ENCODE measurements around the gene ZNF346.

ZNF346 gene

DNA sequence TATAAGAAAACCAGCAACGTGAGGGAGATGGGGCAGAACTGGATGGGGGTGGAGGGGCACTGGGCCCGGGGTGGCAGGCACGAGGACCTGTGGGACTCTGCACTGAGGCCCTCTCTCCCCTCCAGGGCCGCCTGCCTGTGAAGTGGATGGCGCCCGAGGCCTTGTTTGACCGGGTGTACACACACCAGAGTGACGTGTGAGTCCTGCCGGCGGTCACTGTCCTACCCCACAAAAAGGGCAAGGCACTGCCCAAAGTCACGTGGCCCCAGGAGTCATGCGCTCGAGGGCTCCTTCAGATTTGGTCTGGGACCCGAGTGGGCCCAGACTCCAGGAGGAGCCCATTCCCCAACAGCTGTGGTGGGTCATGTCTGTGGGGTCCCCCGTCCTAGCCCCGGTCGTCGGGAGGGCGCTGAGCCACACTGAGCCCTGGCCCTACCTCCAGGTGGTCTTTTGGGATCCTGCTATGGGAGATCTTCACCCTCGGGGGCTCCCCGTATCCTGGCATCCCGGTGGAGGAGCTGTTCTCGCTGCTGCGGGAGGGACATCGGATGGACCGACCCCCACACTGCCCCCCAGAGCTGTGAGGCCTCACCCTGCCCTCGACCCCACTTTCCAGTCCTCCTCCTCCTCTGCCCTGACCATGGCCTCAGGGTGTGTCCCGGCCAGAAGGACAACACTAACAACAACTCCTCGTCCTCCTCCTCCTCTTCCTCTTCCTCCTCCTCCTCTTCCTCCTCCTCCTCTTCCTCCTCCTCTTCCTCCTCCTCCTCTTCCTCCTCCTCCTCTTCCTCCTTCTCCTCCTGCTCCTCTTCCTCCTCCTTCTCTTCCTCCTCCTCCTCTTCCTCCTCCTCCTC lies 73.9 kb downstream of the ZNF346 start:
- no peak for DNase-seq

DNA sequence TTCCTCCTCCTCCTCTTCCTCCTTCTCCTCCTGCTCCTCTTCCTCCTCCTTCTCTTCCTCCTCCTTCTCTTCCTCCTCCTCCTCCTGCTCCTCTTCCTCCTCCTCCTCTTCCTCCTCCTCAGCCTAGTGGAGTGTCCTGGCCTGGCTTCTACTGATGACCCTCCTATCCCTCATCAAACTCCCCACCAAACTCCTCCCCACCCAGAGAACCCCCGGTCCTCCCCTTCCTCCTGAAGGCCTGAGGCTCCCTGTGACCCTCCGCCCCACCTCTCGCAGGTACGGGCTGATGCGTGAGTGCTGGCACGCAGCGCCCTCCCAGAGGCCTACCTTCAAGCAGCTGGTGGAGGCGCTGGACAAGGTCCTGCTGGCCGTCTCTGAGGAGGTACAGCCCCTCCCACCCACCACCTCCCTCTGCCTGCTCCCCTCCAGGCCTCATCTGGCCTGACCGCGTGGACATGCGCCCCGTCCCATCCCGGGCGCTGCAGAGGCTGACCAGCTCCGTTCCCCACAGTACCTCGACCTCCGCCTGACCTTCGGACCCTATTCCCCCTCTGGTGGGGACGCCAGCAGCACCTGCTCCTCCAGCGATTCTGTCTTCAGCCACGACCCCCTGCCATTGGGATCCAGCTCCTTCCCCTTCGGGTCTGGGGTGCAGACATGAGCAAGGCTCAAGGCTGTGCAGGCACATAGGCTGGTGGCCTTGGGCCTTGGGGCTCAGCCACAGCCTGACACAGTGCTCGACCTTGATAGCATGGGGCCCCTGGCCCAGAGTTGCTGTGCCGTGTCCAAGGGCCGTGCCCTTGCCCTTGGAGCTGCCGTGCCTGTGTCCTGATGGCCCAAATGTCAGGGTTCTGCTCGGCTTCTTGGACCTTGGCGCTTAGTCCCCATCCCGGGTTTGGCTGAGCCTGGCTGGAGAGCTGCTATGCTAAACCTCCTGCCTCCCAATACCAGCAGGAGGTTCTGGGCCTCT lies 74.8 kb downstream of the ZNF346 start:
- no peak for DNase-seq

DNA sequence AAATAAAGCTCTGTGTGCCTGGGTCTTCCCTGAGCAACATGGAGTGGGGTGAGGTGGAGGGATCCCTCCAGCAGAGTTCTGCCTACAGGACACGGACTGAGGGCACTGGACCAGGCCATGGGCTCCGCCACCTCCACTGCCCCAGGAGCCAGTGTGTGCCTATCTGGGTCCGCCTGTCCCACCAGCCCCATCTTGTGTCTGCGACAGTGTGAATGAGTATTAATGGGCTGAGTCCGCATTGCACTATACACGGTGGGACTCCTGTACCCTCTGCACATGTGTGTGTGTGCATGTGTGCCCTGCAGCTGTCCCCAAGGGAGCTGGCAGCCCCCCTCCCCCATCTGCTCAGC lies 75.6 kb downstream of the ZNF346 start:
- DNase-seq, result no peak

DNA sequence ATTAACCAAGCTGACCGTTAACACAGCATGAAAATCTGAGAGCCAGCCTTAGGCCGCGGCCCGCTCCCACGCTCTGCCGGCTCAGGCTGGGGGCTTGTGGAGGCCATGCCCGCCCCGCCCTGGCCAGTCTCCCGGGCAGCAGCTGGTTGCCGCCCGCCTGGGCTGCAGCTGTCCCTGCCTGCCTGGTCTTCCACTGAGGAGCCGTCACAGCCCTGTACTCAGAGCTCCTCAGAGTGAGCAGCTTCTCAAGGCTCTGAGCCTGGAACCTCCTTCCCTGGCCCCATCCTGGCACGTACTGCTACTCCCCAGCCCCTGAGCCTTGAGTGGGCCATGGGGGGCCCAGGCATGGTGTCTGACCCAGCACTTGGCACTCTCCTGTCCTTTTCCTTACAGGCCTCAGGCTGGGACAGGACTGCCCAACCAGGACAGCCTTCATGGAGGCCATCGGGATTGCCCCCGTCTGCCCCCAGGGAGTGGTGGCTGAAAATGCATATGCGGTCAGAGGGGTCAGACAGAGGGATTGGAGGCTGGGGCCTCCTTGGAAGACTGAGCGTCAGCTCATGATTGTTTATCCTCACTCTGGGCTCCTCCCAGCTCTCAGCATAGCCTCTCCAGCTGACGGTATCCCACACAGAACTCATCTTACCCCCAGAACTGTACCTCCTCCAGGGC lies 76.1 kb downstream of the ZNF346 start:
- DNase-seq, result no peak

DNA sequence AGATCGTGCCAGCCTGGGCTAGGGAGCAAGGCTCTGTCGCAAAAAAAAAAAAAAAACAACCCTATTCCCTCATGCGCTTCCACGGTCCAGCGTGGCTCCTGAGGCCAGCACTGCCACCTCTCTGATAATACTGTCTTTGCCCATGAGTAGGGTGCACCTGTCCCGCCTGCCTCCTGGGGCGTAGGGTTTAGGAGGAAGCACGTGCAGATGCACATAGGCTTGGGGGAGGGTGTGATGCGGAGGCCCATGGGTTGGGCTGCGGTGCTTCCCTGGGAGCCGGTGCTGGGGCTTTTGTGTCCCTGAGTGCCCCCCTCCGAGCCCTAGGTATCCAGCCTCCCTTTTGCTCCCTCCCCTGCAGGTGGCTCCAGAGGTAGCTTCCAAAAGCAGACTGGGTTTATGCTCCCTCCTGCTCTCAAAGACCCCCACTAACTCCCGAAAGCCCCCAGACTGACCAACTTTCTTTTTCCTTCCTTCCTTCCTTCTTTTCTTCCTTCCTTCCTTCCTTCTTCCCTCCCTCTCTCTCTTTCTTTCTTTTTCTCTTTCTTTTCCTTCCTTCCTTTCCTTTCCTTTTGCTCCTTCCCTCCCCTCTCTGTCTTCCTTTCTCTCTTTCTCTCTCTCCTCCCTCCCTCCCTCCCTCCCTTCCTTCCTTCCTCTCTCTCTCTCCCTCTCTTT lies 77.1 kb downstream of the ZNF346 start:
- no peak for DNase-seq

DNA sequence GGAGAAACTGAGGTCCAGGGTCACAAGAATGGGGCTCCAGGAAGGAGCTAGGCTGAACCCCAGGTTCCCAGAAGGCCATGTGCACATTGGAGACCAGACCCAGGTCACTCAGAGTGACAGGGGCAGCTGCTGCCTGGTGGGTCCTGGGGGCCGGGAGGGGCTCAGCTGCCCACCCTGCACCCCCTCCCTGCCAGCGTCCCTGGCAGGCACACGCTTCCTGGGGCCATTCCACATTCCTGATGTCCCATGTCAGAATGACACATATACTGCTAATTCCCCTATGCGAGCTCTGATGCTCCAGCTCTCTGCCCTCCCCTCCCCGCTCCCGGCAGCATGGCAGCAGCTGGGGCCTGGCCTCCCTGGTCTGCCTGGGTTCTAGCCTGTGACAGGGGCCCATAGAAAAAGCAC lies 78.2 kb downstream of the ZNF346 start:
- DNase-seq, result no peak

DNA sequence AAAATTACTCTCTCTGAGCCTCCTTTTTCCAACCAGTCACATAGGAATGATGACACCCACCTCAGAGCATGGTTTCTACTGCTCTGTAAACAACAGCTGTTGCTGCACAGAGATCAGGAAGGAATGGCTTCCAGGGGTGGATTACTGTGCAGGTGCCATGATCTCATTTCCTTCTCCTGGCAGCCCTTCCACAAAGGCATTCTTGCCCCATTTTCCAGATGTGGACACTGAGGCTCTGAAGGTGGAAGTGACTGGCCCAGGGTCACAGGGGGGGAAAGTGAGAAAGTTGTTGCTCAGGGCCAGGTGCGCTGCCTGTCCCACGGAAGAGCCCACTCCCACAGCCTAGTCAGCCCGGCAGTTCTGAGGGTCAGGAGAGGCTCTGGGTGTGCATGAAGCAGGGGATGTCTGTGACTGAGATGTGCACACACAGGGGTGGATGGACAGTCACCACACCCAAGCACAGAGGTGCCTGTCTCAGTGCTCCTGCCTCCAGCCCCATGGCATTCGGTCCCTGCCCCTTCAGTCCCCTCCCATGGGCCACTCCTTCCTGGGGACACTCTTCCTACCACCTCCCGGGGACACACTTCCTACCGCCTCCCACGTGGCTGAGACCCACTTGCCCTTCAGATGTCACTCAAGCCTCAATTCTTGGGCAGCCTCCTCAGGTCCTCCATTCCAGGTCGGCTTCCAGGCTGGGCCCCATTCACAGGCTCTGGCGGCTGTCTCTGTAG lies 81.2 kb downstream of the ZNF346 start:
- DNase-seq, result no peak

DNA sequence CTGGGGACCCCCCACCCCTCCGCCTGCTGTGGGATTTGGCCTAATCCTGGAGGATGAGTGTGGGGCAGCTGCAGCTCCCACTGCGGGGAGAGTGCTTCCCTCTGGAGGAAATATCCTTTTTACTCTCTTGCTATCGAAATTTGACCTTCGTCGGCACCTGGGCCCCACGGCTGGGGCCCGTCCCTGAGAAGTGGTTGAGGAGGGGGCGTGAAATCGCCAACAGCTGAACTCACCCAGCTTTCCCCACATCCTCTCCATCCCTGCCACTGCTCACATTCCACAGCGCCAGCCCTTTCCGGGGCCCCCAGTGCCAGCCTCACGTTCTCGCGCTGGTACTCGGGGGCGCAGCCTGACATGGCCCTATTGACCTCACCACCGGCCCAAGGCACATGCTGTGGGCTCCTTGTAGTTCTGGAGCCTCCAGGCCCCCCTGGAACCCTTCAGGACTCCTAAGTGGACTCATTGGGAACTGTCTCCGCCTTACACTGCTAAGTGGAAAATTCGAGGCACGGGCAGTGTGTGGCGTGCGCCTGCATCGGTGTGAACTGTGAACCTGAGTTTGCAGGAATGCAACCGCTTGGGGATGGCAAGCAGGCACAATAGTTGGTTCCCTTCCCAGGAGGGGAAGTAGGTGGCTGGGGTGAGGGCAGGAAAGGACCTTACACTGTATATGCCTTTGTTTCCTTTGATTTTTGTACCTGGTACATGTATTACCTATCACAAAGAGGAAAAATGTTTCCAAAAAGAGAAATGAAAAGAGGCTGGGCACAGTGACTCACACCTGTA lies 83.4 kb downstream of the ZNF346 start:
- no peak for DNase-seq

DNA sequence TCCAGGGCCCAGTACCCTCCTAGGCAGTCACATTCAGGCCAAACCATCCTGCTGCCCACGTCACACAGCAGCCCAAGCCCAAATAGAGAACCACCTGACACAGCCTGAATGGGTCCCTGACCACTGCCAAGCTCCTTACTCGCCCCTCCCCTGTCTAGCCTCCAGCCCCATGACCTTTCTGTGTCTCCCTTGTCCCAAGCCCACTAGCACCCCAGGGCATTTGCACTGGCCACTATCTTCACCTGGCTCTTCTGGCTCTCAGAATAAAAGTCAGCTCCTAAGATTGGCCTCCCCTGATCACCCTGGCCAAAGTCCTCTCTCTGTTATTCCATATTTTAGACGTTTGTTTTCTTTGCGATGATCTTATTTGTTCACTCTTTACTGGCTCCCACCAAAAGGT lies 84.7 kb downstream of the ZNF346 start:
- no peak for DNase-seq

DNA sequence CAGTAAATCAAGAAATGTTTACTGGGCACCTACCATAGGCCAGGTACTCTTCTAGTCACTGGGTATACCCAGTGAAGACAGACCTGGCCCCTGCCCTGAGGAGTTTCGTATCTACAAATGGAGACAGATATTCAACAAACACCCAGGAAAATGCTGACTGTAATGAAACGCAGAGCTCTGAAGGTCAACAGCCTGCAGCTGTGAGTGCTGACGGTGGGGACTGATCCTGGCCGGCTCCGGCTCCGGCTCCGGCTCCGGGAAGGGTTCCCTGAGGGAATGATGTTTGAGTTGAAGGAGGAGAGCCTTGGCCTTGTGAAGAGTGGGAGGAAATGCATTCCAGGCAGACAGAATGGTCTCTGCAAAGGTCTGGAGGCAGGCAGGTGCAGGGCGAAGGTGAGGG lies 87.3 kb downstream of the ZNF346 start:
- DNase-seq, result no peak

DNA sequence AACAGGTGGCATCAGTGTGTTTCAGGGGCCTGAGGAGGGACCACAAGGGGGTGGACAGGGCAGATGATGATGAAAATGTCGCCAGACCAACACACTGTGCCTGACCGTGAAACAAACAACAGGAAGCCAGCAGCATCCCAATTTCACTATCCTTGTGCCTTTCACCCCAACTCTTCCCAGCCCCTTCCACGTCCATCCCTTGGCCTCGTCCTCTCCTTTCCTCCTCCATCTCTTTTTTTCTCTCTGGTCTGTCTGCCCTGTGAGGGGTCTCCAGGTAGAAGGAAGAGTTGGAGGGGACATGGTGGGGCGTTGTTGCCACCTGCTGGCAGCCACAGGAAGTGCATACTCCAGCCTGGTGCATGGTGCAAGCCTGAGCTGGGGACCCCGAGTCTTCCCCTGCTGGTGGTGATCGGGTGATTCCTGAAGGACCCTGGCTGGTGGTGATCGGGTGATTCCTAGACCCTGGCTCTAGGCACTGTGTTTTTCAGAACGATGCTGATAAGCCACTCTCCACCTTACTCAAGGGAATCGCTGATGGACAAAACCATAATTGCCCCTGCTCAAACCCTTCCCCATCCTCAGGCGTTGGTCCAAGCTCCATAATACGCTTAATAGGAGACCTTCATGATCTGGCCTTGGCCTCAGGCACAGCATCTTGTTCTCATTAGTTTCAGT lies 89.4 kb downstream of the ZNF346 start:
- no peak for DNase-seq

DNA sequence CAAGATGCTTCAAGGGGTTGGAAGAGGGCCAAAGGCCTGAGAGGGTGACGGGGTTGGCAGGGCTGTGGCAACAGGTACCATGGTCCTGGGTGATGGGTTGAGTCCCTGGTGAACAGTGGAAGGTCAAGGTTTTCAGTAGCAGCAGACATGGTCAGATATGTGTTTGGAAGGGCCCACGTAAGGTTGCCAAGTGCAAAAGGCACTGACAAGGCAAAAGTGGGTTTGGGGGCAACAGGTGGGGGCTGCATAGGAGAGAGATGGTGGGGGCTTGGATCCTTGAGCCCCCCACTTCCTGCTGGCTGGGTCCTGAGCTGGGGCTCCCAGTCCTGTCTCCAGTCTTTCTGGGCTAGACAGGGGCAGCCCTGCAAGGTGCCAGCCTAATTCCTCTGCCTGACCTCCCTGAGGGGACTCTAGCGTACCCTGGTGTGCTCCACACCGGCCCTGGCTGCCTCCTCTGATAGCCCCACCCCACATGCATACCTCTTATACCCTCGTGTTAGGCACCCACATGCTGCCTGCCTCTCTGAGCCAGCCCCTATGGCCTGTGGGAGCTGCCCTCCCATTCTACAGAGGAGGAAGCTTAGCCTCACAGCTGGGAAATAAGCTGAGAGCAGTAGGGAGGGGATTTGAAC lies 90.2 kb downstream of the ZNF346 start:
- no peak for DNase-seq

DNA sequence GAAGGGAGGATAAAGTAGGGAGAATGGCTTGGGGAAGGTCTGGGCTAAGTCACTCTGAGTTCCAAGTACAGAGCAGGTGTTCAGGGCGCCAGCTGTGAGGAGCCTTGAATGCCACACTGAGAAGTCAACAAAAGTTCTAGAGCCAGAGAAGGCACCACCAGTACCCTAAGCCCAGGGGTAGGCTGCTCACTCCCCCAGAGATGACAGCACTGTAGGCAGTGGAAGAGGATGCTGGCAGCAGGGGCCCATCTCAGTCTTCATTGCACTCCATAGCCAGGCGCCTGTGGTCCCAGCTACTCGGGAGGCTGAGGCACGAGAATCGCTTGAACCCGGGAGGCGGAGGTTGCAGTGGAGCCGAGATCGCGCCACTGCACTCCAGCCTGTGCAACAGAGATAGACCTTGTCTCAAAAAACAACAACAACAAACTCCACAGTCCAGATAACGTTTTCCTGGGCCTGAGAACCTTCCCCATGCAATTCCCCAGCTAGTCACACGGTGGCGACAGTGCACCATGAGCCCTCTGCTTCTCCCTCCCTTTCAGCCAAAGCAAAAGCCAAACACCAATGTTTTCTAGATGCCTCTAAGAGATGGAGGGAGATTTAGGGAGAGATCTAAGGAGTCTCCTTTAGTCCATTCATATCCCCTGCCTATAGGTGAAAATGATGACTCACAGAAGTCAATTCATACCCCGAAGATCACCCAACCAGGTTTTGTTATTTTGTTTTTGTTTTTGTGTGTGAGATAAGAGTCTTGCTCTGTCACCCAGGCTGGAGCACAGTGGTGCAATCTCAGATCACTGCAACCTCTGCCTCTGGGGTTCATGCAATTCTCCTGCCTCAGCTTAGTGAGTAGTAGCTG lies 91.3 kb downstream of the ZNF346 start:
- DNase-seq, result no peak

DNA sequence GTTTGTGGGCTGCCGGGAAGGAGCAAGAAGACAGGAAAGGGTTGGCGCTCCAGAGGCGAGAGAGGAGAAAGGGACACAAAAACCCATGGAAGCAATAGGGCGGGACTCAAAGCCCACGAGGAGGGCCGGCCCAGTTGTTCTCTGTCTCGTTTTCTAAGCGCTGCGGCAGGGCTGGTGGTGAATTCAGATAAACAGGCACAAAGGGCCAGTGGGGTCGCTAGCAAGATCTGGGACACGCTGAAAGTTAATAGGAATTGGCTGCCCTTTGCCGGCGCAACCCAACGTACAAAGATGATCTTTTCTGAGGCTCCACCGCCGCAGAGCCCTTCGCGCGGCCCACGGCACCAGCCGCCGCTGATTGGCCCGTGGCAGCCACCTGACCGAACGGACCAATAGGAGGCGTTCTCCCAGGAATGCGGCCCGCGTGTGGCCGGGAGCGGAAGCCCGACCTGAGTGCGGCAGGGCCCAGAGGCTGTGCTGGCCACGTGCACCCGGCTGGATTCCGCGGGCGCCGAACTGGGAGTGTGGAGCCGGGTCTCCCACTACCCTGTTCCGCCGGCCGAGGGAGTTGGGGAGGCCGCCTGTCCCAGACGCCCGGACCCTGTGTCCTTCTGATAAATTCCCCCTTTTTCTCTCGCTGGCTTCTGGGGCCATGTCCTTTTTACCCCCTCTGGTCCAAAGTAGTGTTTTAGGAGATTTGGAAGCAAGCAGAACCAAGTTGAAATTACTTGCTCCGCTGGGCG lies 94.3 kb downstream of the ZNF346 start:
- DNase-seq, result no peak

DNA sequence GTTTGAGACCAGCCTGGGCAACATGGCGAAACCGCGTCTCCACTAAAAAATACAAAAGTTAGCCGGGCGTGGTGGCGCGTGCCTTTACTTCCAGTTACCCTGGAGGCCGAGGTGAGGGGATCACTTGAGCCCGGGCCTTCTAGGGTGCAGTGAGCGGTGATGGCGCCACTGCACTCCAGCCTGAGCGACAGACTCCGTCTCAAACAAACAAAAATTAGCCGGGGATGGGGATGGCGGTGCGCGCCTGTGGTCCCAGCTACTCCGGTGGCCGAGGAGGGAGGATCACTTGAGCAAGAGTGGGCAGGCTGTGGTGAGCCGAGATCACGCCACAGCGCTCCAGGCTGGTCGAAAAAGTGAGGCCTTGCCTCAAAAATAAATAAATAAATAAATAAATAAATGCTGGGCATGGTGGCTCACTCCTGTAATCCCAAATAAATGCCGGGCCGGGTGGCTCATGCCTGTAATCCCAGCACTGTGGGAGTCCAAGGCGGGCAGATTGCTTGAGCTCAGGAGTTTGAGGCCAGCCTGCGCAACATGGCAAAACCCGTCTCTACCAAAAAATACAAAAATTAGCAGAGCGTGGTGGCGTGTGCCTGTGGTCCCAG lies 95.0 kb downstream of the ZNF346 start:
- DNase-seq, result no peak

DNA sequence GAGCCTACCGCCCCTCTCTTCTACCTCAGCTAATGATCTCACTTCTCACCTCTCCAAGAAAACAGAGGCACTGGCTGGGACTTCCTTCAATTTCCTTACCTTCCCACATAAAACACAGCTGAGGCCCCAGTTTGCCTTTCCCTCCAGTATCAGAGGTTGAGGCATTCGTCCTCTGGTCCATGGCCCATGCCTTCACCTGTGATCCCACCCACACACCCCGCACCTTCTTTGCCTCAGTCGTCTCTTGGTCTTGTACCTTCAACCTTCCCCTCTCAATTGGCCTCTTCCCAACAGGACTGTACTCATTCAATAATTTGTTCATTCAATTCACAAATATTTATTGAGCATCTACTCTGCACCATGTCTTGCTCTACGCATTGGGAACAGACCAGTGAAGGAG lies 100.1 kb downstream of the ZNF346 start:
- no peak for DNase-seq

DNA sequence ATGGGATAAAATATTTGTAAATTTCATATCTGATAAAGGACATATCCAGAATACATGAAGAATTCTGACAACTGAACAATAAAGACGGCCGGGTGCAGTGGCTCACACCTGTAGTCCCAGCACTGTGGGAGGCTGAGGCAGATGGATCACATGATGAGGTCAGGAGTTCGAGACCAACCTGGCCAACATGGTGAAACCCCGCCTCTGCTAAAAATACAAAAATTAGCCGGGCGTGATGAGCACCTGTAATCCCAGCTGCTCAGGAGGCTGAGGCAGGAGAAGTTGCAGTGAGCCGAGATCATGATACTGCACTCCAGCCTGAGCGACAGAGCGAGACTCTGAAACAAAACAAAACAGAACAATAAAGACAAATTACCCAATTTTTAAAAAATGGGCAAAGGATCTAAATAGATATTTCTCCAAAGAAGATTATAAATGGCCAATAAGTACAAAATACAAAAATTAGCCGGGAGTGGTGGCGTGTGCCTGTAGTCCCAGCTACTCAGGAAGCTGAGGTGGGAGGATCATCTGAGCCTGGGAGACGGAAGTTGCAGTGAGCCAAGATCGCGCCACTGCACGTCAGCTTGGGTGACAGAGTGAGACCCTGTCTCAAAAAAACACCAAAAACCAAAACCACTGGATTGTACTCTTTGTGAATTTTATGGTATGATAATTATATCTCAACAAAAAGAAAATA lies 101.4 kb downstream of the ZNF346 start:
- DNase-seq, result no peak

All from DMS 273 treated with DMSO at 0.1 percent for 48 hours (cell line).